NCI-H146 (cell line): Measurements from ENCODE around the gene AFAP1.

ENCODE experiments used
- DNase-seq: peaks from one replicate; lab custom pipeline; 2025; lab: John Stamatoyannopoulos, UW

AFAP1 gene

DNA sequence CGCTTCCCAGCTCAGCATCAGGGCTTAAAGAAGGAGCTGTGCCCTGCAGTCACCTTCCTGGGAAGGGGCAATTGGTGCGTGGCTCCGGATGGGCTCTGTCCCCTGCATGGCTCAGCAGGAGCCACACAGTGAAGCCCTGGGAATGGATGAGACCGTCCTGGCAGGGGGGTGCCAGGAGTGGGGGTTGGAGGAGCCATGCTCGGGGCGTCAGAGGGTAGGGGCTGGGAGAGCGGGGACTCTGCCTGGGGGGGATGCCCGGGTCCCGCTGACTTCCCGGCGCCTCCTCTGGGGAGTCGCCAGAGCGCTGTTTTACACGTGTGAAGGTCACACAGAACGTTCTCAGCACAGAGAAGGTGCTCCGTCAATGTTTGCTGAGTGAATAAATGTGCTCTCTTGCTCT lies 184.1 kb downstream of the AFAP1 start:
- no peak for DNase-seq

DNA sequence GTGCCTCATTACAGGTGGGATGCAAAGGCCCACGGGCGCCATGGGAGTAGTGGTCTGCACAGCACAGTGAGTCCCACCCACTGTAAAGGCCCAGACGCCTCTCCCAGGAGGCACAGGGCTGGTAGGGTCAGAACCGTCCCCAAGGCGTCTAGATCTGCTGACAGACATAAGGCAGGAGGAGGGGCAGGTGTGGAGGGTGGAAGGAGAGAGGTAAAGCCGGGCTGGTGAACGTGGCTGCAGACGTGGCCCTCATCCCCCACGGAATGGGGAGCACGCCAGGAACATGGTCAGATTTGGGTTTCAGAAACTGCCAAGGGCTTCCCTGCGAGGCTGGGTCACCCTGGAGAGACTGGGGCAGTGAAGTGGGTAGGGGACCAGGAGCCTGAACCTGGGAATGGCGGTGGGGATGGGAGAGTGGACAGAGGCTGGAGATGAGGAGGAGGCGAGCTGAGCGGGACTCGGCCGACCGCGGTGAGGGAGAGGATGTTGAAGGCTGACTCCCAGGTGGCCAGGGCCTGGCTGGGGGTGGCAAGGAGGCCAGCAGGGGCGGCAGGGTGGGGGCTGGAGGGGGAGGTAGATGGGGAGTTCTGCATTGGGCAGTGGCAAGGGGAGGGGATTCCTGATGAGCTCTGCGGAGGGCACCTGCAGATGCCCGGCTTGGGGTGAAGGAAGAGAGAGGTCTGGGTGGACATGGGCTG lies 184.9 kb downstream of the AFAP1 start:
- no peak for DNase-seq

DNA sequence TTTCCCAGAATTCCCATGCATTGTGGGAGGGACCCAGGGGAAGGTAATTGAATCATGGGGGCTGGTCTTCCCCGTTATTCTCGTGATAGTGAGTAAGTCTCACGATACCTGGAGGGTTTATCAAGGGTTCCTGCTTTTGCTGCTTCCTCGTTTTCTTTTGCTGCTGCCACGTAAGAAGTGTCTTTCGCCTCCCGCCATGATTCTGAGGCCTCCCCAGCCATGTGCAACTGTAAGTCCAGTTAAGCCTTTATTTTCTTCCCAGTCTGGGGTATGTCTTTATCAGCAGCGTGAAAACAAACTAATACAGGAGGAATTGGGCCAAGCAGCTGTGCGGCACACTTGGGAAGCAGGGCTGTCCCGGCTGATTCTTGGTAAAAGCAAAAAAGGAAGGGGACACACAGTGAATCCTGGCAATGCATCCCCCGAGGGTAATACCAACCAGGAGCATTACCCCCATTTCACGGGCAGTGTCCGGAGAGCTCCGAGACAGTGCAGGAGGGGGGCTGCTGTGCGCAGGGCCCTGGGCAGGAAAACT lies 185.7 kb downstream of the AFAP1 start:
- DNase-seq = no peak

DNA sequence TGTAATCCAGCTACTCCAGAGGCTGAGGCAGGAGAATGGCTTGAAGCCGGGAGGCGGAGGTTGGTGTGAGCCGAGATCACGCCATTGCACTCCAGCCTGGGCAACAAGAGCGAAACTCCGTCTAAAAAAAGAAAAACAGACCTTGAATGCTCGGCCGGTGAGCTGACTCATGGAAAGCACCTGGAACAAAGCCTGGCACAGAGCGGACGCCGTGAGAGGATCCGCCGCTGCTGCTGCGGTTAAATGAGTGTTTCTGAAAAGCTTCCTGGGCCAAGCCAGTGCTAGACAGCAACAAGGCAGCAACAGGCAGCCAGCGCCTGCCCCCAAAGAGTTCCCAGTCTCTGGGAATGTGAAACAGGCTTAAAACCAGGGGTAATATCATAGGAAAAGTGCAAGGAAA lies 186.4 kb downstream of the AFAP1 start:
- no peak for DNase-seq

DNA sequence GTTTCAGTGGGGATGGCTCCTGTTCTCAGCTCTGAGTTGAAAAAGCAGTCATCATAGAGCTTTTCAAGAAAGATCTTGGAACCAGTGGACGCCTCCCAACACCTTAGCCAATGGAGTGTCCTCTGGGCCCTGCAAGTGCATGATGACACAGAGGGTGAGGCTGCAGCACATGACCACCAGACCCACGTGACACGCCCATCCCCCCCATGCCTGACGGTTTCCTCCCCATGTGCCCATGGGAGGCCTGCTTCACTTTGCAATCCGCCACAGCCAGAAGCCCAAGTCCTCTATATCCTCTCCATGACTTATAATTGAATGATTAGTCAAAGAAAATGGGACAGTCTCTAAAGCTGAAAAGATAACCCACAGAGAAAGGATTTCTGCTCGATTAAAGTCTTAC lies 187.0 kb downstream of the AFAP1 start:
- DNase-seq = no peak

DNA sequence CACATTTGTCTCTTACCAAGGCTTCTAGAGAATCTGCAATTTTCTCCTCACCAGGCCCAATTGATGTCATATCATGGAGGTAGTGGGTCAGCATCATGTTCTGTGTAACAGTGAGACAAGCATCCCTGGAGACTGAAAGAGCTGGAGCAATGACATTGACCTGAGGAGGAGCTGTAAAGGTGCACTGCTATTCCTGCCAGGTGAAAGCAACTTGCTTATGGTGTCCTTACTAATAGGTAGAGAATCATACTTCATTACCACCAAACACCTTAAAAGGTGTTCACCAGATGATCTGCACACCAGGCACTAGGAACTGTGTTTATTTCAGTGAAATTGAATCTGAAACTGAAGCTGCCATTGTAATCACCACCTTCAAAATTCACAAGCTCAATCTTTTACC lies 188.7 kb downstream of the AFAP1 start:
- no peak for DNase-seq

DNA sequence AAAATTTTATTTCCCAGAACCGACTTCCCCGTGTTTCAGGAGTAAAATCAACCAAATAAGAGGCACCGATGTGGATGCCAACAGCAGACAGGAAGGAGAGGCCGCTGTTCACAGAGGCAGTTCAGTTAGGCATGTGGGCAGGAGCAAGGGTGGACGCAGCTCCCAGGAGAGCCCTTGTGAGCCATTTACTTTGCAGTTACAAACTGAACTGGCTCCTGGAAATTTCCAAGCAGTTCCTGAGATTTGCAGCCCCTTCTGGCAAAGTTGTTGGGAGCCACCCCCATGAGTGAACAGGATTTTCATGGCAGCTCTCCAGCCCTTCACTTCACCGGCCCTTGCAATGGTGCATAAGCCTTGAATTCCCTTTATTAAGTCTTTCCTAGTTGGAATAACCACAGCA lies 189.1 kb downstream of the AFAP1 start:
- DNase-seq = no peak

DNA sequence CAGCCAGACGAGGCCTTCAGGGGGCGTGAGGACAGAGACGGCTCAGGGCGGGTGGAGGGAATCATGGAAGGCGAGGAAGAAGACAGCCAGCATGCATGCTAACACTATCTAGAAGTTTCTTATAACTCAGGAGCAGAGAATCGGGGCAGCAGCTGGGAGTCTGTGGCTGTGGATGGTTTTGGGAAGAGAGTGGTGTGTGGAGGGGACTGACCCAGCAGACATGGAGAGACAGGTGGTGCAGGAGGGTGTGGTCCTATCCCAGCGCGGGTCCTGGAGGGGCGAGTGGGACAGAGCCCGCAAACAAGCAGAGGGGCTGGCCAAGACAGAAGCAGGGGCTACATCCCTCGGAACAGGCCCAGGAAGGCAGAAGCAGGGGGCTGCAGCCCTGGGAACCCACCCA lies 192.1 kb downstream of the AFAP1 start:
- DNase-seq = no peak

DNA sequence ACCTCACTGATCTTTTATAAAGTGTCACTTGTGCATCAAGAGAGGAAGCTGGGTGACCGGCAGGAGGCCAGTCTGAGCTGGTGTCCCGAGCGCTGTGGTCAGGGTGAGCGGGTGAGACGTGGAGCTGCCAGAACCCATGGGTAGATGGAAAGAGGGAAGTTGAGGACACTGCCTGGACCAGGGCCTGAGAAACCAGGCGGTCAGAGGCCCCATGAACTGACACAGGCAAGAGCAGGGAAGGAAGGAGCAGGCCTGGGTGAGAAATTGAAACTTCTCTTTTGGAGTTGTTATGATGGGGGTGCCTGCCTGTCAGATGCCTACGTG lies 192.6 kb downstream of the AFAP1 start:
- DNase-seq = no peak

DNA sequence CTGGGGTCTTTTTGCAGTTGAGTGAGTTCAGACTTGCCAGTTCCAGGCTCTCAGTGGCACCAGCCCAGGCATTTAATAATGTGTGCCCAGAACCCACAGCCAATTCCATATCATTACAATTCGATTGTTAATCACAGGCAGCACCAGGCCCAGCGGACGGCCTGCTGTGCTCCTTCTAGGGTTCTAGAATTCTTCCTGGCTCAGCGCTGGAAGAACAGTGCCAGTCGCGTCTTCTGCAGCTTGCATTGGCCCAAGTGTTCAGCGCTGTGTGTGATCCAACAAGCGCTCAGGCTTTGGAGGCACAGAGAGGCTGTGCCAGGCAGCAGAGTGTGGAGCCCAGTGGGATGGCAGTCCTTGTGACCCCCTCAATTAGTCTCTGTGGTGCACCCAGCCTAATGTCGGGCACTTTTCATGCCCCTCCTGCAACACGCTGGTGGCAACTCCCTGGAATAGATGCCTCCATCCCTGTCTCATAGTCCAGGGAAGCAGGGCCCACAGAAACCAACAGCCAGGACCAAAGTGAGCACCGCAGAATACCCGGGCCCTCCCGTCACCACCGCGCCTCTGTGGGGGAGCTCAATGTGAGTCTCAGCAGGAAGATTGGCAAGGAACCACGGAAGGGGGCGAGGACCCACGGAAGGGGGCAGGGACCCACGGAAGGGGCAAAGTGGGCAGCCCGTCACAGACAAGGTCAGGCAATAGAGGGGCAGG lies 193.2 kb downstream of the AFAP1 start:
- DNase-seq = no peak

DNA sequence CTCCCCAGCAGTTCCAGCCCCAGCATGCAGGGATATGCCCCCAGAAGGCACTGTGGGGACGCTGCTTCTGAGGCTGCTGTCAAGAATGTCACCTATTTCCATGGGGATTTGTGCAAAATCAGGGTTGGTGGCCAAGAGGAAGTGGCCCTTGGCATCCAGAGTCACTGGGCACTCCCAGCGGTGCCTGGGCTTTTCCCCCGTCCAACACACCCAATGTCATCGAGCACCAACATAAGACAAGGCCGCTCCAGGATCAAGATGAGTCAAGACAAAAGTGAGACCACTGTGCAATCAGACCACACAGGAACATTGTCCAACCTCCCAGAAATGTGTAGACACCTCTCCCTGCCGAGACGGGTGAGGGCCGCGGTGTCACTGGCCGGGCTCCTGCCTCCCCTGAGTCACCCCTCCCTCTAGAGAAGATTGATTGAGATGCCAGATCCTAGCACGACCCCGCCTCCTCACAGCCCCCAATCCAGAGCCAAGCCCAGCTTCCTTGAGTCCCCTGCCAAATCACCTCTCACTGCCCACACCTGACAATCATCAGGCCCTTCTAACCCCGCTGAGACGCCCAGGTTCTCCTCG lies 194.3 kb downstream of the AFAP1 start:
- no peak for DNase-seq

DNA sequence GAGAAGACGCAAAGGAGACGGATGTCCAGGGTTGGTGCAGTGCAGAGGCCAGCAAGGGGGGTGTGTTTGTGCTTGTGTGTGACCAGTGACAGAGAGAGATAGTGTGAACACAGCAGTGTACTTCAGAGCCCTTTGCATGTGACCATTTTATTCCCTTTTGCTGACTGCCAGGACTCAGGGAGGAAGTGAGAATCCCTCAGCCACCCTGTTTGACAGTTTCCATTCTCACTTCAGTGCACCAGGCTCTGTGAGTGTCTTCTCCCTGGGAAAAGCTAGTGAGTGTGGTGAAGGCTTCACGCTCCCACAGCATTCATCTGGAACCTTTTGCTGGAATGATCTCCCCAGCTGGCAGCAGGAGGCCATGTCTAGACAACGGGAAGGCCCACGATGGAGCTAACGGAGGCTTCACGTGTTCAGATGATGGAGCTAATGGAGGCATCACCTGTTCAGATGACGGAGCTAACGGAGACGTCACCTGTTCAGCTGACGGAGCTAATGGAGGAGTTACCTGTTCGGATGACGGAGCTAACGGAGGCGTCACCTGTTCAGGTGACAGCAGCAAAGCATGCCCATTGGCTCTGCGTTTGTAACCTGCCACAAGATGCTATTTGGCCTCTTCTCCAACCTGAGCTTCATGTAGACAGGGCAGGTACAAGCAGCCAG lies 195.4 kb downstream of the AFAP1 start:
- DNase-seq = no peak

DNA sequence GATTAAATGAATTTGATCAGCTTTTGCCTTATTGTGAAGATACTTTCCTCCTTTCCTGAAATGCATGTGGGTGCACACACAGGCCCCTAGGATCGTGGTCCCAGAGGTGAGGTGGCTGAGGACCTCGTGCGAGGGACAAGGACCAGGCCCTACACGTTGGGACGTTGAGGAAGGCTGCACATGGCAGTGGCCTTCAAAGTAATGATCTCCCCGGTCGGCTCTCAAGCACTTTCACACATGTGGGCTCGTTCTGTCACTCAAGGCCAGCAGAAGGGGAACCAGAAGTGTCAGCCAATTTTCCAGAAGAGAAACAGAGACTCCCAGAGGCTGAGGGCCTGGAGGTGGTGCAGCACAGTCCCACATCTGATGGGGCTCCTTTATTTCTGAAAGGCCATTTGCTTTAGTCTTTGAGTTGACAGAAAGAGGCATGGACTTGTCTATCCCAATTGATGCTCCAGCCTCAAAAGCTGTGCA lies 196.8 kb downstream of the AFAP1 start:
- no peak for DNase-seq

DNA sequence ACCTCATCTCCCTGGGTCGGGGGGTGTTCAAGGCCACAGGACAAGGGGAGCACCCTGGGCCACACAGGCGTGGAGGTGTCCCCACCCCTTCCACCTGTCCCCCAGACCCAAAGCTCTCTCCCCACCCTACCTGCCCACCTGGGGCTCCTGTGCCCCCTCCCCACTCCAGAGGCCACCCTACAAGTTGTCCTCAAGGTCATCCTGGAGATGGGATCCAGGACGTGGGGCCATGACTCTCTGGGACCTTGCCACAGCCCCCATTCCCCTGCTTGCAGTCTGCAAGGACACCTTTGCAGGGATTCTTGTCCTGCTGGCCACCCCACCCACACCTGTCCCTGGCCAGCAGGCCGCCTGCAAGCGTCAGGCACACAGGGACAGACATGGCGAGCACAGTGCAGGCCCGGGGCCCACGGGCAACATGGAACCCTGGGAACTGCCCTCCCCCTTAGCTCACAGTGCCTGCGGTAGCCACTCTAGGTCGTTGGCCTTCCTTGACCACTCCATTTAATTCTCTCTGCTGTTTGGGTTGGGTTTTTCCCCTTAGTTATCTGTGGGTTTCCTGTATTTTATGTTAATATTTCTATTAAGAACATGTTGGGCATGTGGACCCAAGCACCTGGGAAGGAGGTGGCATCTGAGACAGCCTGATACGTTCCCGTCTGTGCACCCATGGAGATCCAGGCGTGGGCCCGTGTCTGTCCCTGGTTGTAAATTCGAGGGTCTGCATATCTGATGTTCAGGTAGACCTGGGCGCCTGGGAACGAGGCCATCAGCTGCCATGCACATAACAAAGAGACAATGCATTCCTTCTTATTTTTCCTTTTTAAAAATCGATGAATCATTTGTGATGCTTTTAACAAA lies 197.5 kb downstream of the AFAP1 start:
- no peak for DNase-seq

DNA sequence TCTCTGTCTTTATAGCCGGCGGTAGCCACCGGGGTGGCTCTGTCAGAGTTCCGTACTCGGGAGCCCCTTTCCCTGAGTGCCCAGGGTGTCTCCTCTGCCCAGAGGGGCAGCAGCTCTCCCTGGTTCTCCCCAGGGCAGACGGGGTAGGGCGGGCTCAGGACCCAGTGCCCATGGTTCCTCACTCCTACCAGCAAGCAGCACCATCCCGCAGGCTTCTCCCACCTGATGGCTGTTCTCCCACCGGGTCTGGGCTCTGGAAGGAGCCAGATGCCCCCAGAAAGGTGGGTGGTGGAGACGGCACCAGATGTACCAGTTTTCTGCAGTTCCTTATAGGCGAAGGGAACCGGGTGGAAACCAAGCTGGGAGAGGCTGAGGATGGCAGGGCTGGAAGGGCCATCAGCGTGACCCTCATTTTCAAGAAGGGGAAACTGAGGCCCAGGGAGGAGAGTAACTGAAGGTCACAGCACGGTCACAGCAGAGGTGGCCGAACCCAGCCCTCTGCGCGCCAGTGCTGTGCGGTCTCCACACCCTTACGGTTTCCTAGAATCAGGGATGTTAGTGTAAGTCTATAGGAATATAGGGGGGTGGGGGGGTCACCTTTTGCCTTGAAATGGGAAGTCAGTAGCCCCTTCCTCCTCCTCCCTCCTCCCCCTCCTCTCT lies 198.7 kb downstream of the AFAP1 start:
- no peak for DNase-seq

DNA sequence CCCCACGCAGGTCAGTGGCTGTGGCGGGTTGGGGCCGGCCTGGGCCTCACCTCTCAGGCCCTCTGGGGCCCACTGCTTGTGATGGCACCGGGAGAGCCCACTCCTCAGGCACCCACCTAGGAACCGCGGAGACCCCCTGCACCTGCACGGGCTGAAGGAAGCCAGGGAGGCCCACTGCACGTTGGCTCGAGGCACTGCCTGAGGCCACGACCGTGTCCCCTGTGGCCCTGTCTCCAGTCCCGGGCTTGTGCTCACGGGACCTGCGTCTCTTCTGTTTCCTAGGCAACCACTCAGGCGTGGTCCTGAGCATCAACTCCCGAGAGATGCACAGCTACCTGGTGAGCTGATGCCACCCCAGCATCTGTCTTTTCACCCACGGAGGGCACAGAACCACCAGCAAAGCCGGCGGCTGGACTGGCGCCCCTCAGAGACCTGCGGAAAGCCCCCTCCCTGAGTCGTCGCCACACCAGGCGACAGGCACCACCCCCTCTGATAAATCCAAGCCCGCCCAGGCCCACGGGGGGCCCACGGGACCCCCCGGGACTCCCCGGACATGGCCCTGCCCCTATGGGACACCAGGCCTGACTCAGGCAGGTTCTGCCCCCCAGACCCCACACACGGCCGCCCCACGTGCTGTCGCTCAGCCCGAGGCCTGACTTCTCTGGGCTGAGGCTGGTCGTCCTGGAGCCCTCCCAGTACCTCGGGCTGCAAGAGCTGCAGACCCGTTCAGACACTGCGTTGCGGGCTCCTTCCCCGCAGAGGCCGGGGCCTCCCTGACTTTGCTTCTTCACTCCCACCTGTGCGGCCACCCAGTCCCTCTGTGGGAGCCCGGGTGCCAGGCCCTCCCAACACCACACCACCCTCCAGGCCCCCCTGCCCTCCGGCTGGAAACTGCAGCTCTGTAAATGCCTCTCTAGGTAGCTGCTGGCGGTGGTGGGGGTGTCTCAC lies 199.5 kb downstream of the AFAP1 start:
- no peak for DNase-seq

DNA sequence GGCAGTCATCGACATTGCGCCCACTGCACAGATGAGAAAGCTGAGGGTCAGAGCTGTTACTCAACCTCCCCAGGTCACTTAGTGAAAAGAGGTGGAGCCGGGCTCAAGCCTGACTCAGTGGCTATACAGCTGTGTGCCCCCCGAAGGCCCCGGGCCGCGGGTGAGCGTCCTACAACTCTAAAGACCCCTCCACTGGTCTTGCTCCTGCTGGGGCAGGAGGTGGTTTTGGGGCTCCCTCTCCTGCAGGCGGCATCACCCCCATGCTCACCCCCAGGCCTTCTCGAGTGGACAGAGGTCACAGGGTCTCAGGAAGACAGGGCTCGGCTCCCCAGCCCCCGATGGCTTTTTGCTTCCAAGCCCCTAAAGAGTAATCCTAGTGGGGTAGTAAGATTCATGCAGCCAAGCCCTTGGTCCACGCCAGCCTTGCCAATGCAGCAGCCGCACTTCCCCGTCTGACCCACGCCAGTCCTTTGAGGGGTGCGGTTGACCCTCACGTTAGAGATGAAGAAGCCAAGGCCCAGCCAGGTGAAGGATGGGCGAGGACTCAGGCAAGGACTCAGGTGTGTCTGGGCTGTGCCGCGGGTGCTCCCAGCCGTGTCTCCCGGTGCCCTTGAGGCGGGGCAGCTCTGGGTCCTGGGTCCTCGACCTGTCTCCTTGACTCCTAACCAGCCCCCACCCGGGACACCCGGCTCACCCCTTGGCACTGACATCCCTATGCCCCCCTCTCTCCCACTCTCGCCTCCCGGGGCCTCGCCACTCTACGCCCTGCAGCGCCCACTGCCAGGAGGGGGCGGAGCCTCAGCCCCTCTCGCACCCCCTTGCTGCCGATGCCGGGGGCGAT lies 200.4 kb downstream of the AFAP1 start:
- DNase-seq = no peak

DNA sequence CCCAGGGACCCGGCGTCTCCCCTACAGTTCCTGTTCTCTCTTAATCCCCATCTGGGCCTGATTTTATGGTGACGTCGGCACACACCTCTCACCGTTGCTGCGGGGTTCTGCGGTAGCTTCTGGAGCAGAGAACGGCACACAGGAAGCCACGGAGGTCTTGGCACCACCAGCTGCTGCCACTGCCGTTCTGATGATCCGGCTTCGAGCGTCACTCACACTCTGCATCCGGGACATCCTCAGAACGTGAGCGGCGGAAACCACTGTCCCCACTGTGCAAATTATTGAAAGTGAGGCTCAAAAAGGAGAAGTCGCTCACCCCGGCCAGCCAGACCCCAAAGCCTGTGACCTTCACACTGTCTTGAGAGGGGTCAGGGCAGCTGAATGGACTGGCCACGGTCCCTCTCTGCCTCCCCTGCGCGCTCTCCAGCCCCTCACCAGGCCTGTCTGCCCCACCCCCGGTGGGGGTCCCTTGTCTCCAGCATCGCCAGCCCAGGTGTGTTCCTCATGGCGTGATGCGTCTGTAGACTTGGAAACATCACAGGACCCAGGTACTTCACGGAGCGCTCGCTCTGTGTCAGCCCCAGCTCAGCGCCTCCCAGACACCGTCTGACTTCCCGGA lies 201.1 kb downstream of the AFAP1 start:
- no peak for DNase-seq
